NCI-H82 (cell line): ENCODE results near the gene CLEC1A.
"Not testable (repeated sequence)": the region's sequence is repeated elsewhere in the genome, so short reads cannot be mapped to it uniquely, and the experiment has no call there.

Source experiments
- DNase-seq: peaks from one replicate; lab custom pipeline; 2025; lab: John Stamatoyannopoulos, UW

The CLEC1A gene

DNA sequence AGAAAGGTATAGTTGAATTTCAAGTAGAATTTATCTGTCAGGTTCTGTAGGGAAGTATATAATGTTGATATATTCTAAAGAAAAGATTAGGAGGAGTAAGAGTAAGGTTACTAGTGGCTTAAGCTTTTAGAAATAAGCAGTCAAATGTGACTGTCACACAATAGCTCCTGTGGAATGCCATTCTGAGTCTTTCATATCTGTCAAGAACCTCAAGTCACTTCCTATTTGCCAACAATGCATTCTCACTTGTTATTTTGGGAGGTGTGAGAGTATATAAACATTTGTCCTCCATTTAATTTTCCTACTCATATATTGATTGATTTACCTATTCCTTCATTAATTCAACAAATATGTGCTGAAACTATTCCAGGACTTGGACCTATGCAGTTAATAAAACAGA is 56.6 kb downstream of the CLEC1A start:
- DNase-seq: no peak

GRCh38 chr12:10033783-10034545 is 64.8 kb downstream of the CLEC1A start:
- DNase-seq: peak; percentile 24

DNA sequence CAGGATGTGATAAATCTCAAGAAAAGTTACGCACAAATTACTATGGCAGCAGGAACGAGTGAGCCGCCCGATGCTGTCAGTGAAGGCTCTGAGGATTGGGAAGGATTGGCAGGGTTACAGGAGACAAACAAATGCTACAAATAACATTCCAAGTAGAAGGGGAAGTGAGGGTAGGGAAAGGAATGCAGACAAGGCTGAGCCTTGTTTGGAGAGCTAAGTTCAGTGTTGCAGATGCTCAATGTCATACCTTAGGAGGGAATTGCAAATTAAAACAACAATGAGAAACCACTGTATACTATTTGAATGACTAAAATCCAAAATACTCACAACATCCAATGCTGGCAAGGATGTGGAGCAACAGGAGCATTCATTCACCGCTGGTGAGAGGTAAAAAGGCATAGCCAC is 67.0 kb downstream of the CLEC1A start:
- no peak for DNase-seq

GRCh38 chr12:10031321-10031720 is 67.5 kb downstream of the CLEC1A start:
- no peak for DNase-seq

DNA sequence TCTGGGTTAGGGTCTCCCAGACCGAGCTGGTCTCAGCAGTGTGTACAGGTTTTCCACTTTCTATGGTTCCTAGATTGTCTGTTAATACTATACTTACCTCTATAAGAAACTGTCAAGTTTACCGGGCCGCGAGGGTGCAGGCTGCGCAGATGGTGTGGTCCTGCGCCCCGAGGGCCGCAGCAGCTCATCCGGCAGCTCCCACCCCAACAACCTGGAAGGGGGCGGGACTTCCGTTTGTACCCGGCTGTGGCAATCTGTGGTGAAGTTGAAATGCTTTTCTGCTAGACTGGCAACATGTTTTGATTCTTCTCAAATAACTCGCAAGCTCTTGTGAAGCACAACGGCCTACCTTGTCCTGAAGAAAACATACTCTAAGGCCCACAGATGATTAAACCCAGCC is 68.3 kb downstream of the CLEC1A start, which contains the start of gene CLEC9A:
Gene CLEC9A, plus strand, starts transcription at position 237 of the 400 bp plus-strand sequence. CDS start 22,006 bp downstream, outside the sequence.
- DNase-seq: no peak

DNA sequence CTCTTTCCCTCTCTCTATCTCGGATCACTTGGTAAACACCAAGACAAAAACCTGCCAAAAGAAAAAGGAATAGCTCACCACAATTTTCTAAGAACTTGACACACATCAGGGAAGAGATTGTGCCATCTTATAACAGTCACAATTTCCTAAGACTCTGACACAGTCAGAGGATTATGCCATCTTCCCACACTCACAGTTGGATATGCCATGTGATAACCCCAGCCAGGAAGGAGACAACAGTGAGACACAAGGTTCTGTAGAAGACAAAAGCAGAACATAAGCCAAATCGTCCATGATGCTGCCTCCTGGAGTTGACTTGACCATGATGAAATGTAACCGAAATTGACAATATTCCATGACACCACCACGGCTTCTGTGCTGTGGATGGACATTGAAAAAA is 71.1 kb downstream of the CLEC1A start:
- no peak for DNase-seq

DNA sequence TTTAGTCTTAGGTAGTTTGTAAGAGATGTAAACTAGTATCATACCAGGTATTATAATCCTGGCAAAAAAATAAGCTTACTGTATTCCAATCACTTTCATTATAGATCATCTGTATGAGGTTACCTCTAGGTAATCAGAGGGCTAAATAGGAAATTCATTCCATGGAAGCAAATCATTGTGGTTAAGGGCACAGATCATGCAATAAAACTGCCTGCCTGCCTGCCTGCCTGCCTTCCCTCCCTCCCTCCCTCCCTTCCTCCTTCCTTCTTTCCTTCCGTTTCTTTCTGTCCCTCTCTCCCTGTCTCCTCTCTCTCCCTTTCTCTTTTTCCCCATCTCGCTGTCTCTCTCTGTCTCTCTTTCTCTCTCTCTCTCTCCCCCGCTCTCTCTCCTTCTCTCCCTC is 71.5 kb downstream of the CLEC1A start:
- DNase-seq: no peak

DNA sequence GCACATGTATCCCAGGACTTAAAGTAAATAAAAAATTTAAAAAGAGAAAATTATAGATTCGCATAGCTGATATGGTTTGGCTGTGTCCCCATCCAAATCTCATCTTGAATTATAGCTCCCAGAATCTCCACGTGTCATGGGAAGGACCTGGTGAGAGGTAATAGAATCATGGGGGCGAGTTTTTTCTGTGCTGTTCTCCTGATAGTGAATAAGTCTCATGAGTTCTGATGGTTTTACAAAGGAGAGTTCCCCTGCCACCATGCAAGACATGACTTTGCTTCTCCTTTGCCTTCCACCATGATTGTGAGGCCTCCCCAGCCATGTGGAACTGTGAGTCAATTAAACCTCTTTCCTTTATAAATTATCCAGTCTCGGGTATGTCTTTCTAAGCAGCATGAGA is 72.1 kb downstream of the CLEC1A start:
- DNase-seq: not testable (repeated sequence)

- no peak for DNase-seq
These were observed 73.5 kb downstream of the CLEC1A start for GRCh38 chr12:10025236-10025635.

- no peak for DNase-seq
These were observed 77.4 kb downstream of the CLEC1A start for GRCh38 chr12:10021342-10021741.
